NCI-H446 (cell line): ENCODE results near the gene DNAJC30.

Experiments used
- DNase-seq, 2 experiments: peaks; one replicate each; lab custom pipeline; 2025; lab: John Stamatoyannopoulos, UW

Gene DNAJC30

DNA sequence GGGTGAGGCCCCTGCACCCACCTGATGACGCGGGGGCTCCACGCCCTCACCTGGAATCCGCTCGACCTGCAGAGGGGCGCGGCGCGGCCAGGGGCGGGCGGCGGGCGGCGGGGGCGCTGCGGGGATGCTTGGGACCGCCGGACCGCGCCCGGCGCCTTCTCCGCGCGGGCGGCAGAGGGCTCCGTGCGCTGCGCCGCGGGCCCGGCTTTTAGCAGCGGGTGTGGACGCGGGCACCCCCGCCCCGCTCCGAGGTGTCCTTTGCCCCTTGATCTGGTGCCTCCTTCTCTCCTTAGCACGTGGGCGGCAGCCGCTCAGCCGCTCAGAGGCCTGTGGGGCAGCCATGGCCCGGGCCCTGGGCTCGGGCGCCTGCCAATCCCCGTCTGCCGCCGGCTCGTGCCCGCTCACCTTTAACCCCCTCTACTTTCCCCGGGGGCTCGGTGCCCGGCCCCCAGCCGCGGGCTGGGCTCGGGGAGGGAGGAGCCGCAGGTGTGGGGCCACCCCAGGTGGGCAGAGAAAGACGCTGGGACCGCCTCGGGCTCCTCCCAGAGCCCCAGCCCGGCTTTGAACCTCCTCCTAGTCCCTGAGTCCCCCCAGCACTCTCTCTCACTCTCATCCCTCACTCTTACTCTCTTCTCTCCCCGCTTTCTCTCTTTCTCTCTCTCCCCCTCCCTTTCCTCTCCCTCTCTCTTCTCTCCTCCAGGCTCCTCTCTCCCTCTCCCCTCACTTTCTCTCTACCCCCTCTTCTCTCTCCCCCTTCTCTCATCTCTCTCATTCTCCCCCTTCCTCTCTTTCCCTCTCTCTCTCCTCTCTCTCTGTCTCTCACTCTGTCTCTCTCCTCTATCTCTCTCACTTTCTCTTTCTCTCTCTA, 35.3 kb downstream of the DNAJC30 start:
- DNase-seq: no peak

GRCh38 chr7:73646785-73647724, 36.2 kb downstream of the DNAJC30 start:
- no peak for DNase-seq

DNA sequence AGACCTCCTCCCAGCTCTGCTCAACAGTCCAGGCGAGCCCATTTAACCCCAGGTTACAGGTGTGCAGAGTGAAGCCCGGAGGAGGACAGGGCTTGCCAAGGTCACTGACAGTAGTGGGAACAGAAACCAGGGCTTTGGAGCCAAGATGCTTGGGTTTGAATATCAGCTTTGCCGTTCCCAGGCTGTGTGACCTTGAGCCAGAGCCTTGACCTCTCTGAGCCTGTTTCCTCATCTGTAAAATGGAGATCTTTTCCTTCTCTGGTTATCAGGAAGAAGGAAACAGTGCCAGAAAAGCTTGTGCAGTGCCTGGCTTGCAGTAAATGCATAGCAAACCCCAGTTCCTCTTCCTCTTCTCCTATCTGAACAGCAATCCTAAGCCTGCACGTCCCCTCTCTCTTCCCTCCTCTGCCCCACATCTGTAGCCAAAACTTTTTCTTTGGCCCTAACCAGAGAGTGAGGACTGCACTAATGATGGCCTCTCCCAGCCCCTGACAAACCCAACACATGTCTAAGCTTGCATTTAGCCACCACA, 37.5 kb downstream of the DNAJC30 start:
- no peak for DNase-seq

- DNase-seq: no peak
Observed at GRCh38 chr7:73644688-73645286, 38.5 kb downstream of the DNAJC30 start.

DNA sequence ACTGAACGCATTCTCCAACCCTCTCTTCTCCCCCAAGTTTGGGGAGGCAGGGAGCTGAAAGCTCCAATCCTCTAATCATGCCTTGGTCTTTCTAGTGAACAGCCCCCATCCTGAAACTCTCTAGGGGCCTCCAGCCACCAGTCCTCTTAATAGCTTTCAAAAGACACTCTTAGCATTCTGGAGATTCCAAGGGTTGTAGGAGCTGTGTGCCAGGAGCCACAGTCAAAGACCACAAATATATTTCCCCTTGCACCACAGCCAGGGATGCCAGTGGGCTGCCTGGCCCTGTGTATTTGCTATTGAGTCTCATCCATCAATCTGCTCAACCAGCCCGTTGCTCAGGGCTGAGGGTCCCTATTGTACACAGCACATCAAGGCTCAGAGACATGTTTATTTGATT, 40.4 kb downstream of the DNAJC30 start:
- DNase-seq: no peak

- DNase-seq: no peak
Observed at GRCh38 chr7:73638911-73639310, 44.3 kb downstream of the DNAJC30 start.

DNA sequence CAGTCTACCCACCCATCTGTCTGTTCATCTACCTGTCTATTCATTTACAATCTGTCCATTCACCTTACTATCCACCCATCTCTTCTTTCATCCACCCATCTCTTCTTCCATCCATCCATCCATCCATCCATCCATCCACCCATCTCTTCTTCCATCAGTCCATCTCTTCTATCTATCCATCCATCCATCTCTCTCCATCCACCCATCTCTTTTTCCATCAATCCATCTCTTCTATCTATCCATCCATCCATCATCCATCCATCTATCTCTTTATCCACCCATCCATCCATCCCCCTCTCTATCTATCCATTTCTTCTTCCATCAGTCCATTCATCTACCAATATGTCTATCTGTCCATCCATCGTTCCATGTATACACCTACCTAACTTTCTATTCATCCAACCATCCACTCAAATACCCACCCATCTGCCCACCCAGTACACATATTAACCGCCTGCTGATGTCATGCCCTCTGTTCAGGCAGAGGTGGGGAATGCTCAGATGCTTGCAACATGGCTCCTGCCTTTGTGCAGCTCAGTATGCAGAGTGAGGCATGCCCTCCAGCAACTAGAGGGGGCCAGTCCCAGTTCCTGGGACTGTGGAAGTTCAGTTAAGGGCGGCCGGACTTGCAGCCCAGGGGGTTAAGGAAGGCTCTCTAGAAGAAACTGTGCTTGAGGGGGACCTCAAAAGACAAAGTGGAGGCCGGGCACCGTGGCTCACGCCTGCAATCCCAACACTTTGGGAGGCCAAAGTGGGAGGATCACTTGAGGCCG, 47.6 kb downstream of the DNAJC30 start:
- DNase-seq: no peak

GRCh38 chr7:73633844-73634243, 49.4 kb downstream of the DNAJC30 start:
- no peak for DNase-seq

GRCh38 chr7:73633323-73633722, 49.9 kb downstream of the DNAJC30 start:
- no peak for DNase-seq

DNA sequence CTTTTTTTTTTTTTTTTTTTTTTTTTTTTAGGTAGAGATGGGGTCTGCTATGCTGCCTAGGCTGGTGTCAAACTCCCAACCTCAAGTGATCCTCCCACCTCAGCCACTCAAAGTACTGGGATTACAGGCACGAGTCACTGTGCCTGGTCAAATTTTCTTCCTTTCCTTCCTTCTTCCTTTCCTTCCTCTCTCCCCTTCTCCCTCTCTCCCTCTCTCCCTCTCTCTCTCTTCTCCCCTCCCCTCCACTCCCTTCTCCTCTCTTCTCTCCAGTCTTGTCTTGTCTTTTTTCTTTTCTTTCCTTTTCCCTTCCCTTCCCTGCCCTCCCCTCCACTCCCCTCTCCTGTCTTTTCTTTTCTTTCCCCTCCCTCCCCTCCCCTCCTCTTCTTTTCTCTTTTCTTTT, 51.7 kb downstream of the DNAJC30 start:
- DNase-seq: no peak
